ENCODE measurements around the gene FIS1.

Gene FIS1

GRCh38 chr7:101243646-101244374, 1.1 kb downstream of the FIS1 start:
- H3K4me3 Mint-ChIP-seq, result peak overlapping the region; percentile 98
- H3K27me3 Mint-ChIP-seq, result no peaks in the 10 kb centered on the region
- H3K36me3 Mint-ChIP-seq, result peaks cover 10% of the 10 kb centered on the region
- H3K9me3 Mint-ChIP-seq, result no peaks in the 10 kb centered on the region
- ATAC-seq (ENCODE audit: low read depth), result no peak
- peak overlapping the region; percentile 94 for H3K27ac Mint-ChIP-seq
- DNase-seq (ENCODE audit: low spot score in 2 of 2), result no peak
- peaks cover 8% of the 10 kb centered on the region for H3K4me1 Mint-ChIP-seq

GRCh38 chr7:101241443-101242349, 3.2 kb downstream of the FIS1 start:
- Mint-ChIP-seq H3K27ac (no peak overlapping the region), H3K4me1 (peaks cover 3% of the 10 kb centered on the region), H3K27me3 (no peaks in the 10 kb centered on the region)

GRCh38 chr7:101241015-101241363, 3.9 kb downstream of the FIS1 start:
- no peaks in the 10 kb centered on the region for H3K27me3 Mint-ChIP-seq
- no peak for DNase-seq (ENCODE audit: low spot score in 2 of 2)
- peaks cover 3% of the 10 kb centered on the region for H3K4me1 Mint-ChIP-seq
- peaks cover 10% of the 10 kb centered on the region for H3K36me3 Mint-ChIP-seq
- H3K27ac Mint-ChIP-seq, result no peak overlapping the region
- no peak overlapping the region for H3K4me3 Mint-ChIP-seq
- no peak for ATAC-seq (ENCODE audit: low read depth)
- no peaks in the 10 kb centered on the region for H3K9me3 Mint-ChIP-seq

More at GRCh38 chr7:101241443-101242349, 3.2 kb downstream of the FIS1 start:
- no peak for ATAC-seq (ENCODE audit: low read depth)
- Mint-ChIP-seq H3K9me3 (no peaks in the 10 kb centered on the region), H3K4me3 (no peak overlapping the region), H3K36me3 (peaks cover 10% of the 10 kb centered on the region)
- no peak for DNase-seq (ENCODE audit: low spot score in 2 of 2)

GRCh38 chr7:101240226-101241014, 4.5 kb downstream of the FIS1 start:
- no peak for DNase-seq (ENCODE audit: low spot score in 2 of 2)
- ATAC-seq (ENCODE audit: low read depth), result no peak
- no peaks in the 10 kb centered on the region for H3K27me3 Mint-ChIP-seq
- H3K27ac Mint-ChIP-seq, result no peak overlapping the region
- H3K36me3 Mint-ChIP-seq, result peaks cover 10% of the 10 kb centered on the region
- no peaks in the 10 kb centered on the region for H3K9me3 Mint-ChIP-seq
- H3K4me1 Mint-ChIP-seq, result peaks cover 3% of the 10 kb centered on the region
- H3K4me3 Mint-ChIP-seq, result no peak overlapping the region

GRCh38 chr7:101239951-101240220, 5.0 kb downstream of the FIS1 start:
- peaks cover 10% of the 10 kb centered on the region for H3K36me3 Mint-ChIP-seq
- DNase-seq (ENCODE audit: low spot score in 2 of 2), result no peak
- no peak overlapping the region for H3K4me3 Mint-ChIP-seq
- H3K27me3 Mint-ChIP-seq, result no peaks in the 10 kb centered on the region
- ATAC-seq (ENCODE audit: low read depth), result no peak
- no peak overlapping the region for H3K27ac Mint-ChIP-seq
- peaks cover 3% of the 10 kb centered on the region for H3K4me1 Mint-ChIP-seq
- no peaks in the 10 kb centered on the region for H3K9me3 Mint-ChIP-seq

- Mint-ChIP-seq H3K36me3 (peaks cover 10% of the 10 kb centered on the region), H3K4me1 (peaks cover 3% of the 10 kb centered on the region), H3K27ac (no peak overlapping the region), H3K27me3 (no peaks in the 10 kb centered on the region), H3K4me3 (no peak overlapping the region), H3K9me3 (no peaks in the 10 kb centered on the region)
- DNase-seq (ENCODE audit: low spot score in 2 of 2), result no peak
- ATAC-seq (ENCODE audit: low read depth), result no peak
Measured at GRCh38 chr7:101239191-101239950, 5.5 kb downstream of the FIS1 start.

- ATAC-seq (ENCODE audit: low read depth), result no peak
- DNase-seq (ENCODE audit: low spot score in 2 of 2), result no peak
- Mint-ChIP-seq H3K9me3 (no peaks in the 10 kb centered on the region), H3K27ac (no peak overlapping the region), H3K27me3 (no peaks in the 10 kb centered on the region), H3K36me3 (peaks cover 10% of the 10 kb centered on the region), H3K4me3 (no peak overlapping the region), H3K4me1 (no peaks in the 10 kb centered on the region)
Measured at GRCh38 chr7:101238226-101239182, 6.4 kb downstream of the FIS1 start.

GRCh38 chr7:101237206-101238067, 7.4 kb downstream of the FIS1 start, which contains the start of gene CLDN15:
CLDN15 (minus strand) TSS chr7:101237802; CDS start chr7:101237581, 221 bp downstream.
- Mint-ChIP-seq H3K4me1 (no peaks in the 10 kb centered on the region), H3K27me3 (no peaks in the 10 kb centered on the region), H3K36me3 (peaks cover 10% of the 10 kb centered on the region), H3K27ac (no peak within 1 kb of the TSS), H3K9me3 (no peaks in the 10 kb centered on the region), H3K4me3 (no peak within 1 kb of the TSS)
- ATAC-seq (ENCODE audit: low read depth) (no peak), DNase-seq (ENCODE audit: low spot score in 2 of 2) (no peak)

- no peaks in the 10 kb centered on the region for H3K4me1 Mint-ChIP-seq
- H3K36me3 Mint-ChIP-seq, result peaks cover 10% of the 10 kb centered on the region
- ATAC-seq (ENCODE audit: low read depth) (no peak), DNase-seq (ENCODE audit: low spot score in 2 of 2) (no peak)
- no peaks in the 10 kb centered on the region for H3K9me3 Mint-ChIP-seq
- H3K27me3 Mint-ChIP-seq, result no peaks in the 10 kb centered on the region
- no peak overlapping the region for H3K4me3 Mint-ChIP-seq
- H3K27ac Mint-ChIP-seq, result no peak overlapping the region
Measured at GRCh38 chr7:101236292-101236835, 8.5 kb downstream of the FIS1 start.

GRCh38 chr7:101235522-101235921, 9.4 kb downstream of the FIS1 start:
- Mint-ChIP-seq H3K36me3 (peaks cover 10% of the 10 kb centered on the region), H3K4me1 (peaks cover 2% of the 10 kb centered on the region), H3K9me3 (no peaks in the 10 kb centered on the region), H3K4me3 (no peak overlapping the region), H3K27me3 (no peaks in the 10 kb centered on the region), H3K27ac (no peak overlapping the region)
- no peak for ATAC-seq (ENCODE audit: low read depth)
- DNase-seq (ENCODE audit: low spot score in 2 of 2), result no peak

- no peak for ATAC-seq (ENCODE audit: low read depth)
- Mint-ChIP-seq H3K4me3 (no peak overlapping the region), H3K27ac (no peak overlapping the region), H3K27me3 (no peaks in the 10 kb centered on the region), H3K4me1 (peaks cover 2% of the 10 kb centered on the region), H3K36me3 (peaks cover 10% of the 10 kb centered on the region), H3K9me3 (no peaks in the 10 kb centered on the region)
- DNase-seq (ENCODE audit: low spot score in 2 of 2), result no peak
Measured at GRCh38 chr7:101235050-101235449, 9.8 kb downstream of the FIS1 start.

- no peak overlapping the region for H3K4me3 Mint-ChIP-seq
- H3K27me3 Mint-ChIP-seq, result no peaks in the 10 kb centered on the region
- H3K27ac Mint-ChIP-seq, result no peak overlapping the region
- H3K4me1 Mint-ChIP-seq, result peaks cover 2% of the 10 kb centered on the region
- H3K36me3 Mint-ChIP-seq, result peaks cover 10% of the 10 kb centered on the region
- H3K9me3 Mint-ChIP-seq, result no peaks in the 10 kb centered on the region
- ATAC-seq (ENCODE audit: low read depth), result no peak
- DNase-seq (ENCODE audit: low spot score in 2 of 2), result no peak
Measured at GRCh38 chr7:101234636-101235035, 10.2 kb downstream of the FIS1 start.
